Activated T-cell treated with anti-CD3 and anti-CD28 coated beads, Interleukin-2, amount 50 U/mL, for 72 hours (primary cell): ENCODE results near the gene ILF3. TPM values are rescaled to one million over a fixed set of nuclear protein-coding genes. Genes with fewer than 3 reads are reported as not detected.

Source experiments
- total RNA-seq, 2 donors: library from RNA; stranded (reverse); gene quantifications; one replicate each; pipeline ENCODE4 v1.2.3, GENCODE V29; 2022

ILF3 gene
- total RNA-seq, 2 donors from 2014 or later: 297 to 311 TPM

Other genes starting within 250 kb of the ILF3 start
- 10 to 100 TPM; 21.8 to 36.8 TPM for gene PDE4A, start 233.8 kb upstream of the ILF3 start, total RNA-seq
- gene KEAP1, start 151.0 kb upstream of the ILF3 start, total RNA-seq: 10 to 100 TPM; 65.2 to 70.7 TPM
- 1 to 10 TPM in 1 of 2 donors, under 1 TPM in 1; 0.19 to 1.8 TPM for gene S1PR5, start 136.9 kb upstream of the ILF3 start, total RNA-seq
- gene ATG4D, start 110.4 kb upstream of the ILF3 start, total RNA-seq: 10 to 100 TPM; 35.4 to 37.0 TPM
- 10 to 100 TPM; 48.4 to 61.7 TPM for gene KRI1, start 88.3 kb upstream of the ILF3 start, total RNA-seq
- gene CDKN2D, start 85.4 kb upstream of the ILF3 start, total RNA-seq: 10 to 100 TPM; 69.6 to 72.8 TPM
- gene AP1M2, start 67.0 kb upstream of the ILF3 start, total RNA-seq: not detected
- 100 to 1,000 TPM; 131 to 148 TPM for gene SLC44A2, start 28.8 kb upstream of the ILF3 start, total RNA-seq
- 10 to 100 TPM; 48.9 to 49.5 TPM for gene QTRT1, start 47.1 kb downstream of the ILF3 start, total RNA-seq
- gene DNM2, start 63.7 kb downstream of the ILF3 start, total RNA-seq: 100 to 1,000 TPM; 241 to 266 TPM
- 10 to 100 TPM; 19.6 to 21.1 TPM for gene TMED1, start 181.9 kb downstream of the ILF3 start, total RNA-seq
- 1 to 10 TPM; 6.2 to 9.9 TPM for gene C19orf38, start 194.1 kb downstream of the ILF3 start, total RNA-seq
- gene CARM1, start 217.2 kb downstream of the ILF3 start, total RNA-seq: 10 to 100 TPM; 85.0 to 99.5 TPM